Activated CD8-positive, alpha-beta T cell treated with anti-CD3 and anti-CD28 coated beads for 36 hours (primary cell): ENCODE measurements around the gene IL16. TPM values are rescaled to one million over a fixed set of nuclear protein-coding genes. Genes with fewer than 3 reads are reported as not detected.
"Not testable (repeated sequence)": the region's sequence is repeated elsewhere in the genome, so short reads cannot be mapped to it uniquely, and the experiment has no call there.

Experiments used
- ATAC-seq: fragments of 200-7000 bp; cut with Tn5 transposase; one replicate; pipeline ENCODE4 v1.10.0; 2021; ENCODE audit warnings: mild to moderate bottlenecking, moderate library complexity
- CTCF ChIA-PET: fragments of 350-600 bp; sonication (Branson Sonifier 250); formaldehyde crosslinking; loops from one replicate; lab custom pipeline; 2021; ENCODE audit warnings: antibody characterized with exemption; lab: Charles Lee
- POLR2A ChIA-PET: fragments of 350-600 bp; sonication (Branson Sonifier 250); formaldehyde crosslinking; loops from one replicate; lab custom pipeline; 2021; ENCODE audit warnings: antibody characterized with exemption; lab: Charles Lee
- DNase-seq: peaks from one replicate; pipeline ENCODE4 v3.0.0-alpha.2; 2020
- H3K27ac Mint-ChIP-seq: one replicate; pipeline ENCODE4 v1.8.0; 2021; ENCODE audit warnings: mild to moderate bottlenecking, mixed read lengths
- H3K27me3 Mint-ChIP-seq: one replicate; pipeline ENCODE4 v1.8.0; 2021; ENCODE audit warnings: mixed read lengths
- H3K36me3 Mint-ChIP-seq: one replicate; pipeline ENCODE4 v1.8.0; 2021; ENCODE audit warnings: low read depth, mixed read lengths
- H3K4me1 Mint-ChIP-seq: one replicate; pipeline ENCODE4 v1.8.0; 2021; ENCODE audit warnings: low read depth, mixed read lengths
- H3K4me3 Mint-ChIP-seq: one replicate; pipeline ENCODE4 v1.8.0; 2021; ENCODE audit warnings: mild to moderate bottlenecking, moderate library complexity, mixed read lengths
- H3K9me3 Mint-ChIP-seq: one replicate; pipeline ENCODE4 v1.8.0; 2021; ENCODE audit warnings: mixed read lengths
- CTCF ChIP-seq: fragments of 200-600 bp; IDR thresholded peaks from one replicate; pipeline ENCODE4 v1.8.0; 2022; ENCODE audit warnings: antibody characterized with exemption, mild to moderate bottlenecking
- intact Hi-C: fragments of 100-400 bp; cut with micrococcal nuclease; formaldehyde crosslinking; loops from one replicate; pipeline ENCODE4 v1.10.0; 2022
- total RNA-seq, 2 experiments: library from RNA; stranded (reverse); gene quantifications; one replicate each; pipeline ENCODE4 v1.2.3, GENCODE V29; 2021

Gene IL16
- total RNA-seq, 2 experiments from 2014 or later = 130 to 138 TPM

DNA sequence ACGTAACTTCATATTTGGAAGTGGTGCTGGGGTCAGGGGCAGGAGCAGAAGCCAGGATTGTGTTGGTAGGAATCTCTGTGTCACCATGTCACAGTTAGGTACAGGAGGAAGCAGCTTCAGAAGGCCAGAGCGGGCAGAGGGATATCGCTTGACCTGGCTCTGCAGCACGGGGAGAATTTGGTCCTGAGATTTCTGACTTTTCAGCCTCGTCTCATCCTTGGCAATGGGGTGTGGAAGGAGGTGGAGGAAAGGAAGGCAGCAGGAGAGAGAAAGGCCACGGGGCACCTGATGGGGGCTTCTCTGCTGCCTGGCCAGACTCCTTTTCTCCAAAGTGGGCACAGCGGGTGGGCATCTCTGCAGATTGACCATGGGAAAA lies 564 bp downstream of the IL16 start:
- ChIA-PET POLR2A (interaction anchor here (1.4 kb wide), 1 partner anchor 8 kb away, joined by 4 read pairs; no protein-coding TSS in a partner anchor), CTCF (no interaction called here)
- TF ChIP-seq CTCF = no peak
- no peak for ATAC-seq
- no peak for DNase-seq
- Mint-ChIP-seq H3K4me1 (no peaks in the 10 kb centered on the region), H3K4me3 (no peak overlapping the region), H3K27ac (no peak overlapping the region), H3K36me3 (no peaks in the 10 kb centered on the region), H3K27me3 (peaks cover 3% of the 10 kb centered on the region), H3K9me3 (no peaks in the 10 kb centered on the region)
- intact Hi-C loops = no loop called here

DNA sequence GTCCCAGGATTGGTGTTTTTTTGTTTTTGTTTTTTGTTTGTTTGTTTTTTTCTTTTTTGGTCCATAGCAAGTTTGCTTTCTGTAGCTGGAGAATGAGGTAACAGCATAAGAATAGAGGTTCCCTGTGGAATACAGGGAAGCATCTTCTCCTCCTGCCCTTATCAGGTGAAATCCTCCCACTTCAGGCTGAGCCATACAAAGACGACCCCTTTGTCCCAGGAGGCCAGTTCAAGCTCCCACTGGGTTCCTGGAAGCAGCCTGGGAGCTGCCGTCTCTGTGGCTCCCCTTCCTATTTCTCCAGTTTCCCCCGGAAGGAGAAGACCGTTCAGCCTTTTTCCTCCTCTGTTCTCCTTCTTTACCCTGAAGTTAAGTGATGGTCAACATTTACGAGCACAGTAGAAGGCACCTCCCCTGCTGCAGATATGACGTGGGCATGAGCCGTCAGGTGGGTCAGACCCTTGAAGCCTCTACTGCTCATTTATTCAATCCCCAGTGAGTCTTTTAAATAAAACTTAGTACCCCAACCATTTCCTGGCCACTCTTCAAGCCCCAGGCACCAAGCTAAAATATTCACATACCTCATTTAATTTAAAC lies 1.1 kb downstream of the IL16 start:
- H3K4me1 Mint-ChIP-seq = no peaks in the 10 kb centered on the region

DNA sequence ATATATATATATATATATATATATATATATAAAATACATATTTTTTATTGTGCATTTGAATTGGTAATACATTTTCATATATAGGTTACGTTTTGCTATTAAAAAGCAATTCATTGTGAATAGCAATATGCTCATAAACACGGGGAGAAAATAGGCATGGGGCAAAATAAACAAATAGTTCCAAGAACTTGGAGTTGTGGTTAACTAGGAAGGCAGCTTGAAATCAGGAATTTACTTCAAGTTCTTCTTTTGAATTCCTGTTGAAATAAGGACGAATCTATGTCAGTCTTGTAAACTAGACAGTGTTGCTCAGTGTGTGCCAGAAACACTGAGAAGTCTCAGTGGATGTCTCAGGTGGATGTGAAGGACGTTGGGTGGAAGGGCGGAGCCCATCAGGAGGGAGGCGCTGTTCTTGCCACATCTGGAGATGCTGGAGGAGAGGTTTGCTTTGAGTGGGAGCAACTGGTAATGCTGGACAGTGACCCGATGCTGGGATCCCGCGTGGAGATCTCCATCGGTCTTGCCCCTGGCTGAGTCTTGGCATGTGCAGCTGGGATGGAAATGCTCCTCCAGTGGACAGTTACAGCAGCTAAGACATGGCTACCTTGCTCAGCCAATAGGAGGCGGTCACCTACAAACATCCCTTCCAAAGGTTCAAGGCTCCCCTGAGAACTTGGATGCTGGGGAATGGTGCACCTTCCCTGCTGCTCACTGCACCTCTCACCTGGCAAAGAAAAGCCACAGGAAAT lies 2.5 kb downstream of the IL16 start:
- CTCF ChIA-PET = no interaction called here
- Mint-ChIP-seq H3K4me3 (no peak overlapping the region), H3K27ac (no peak overlapping the region), H3K36me3 (no peaks in the 10 kb centered on the region), H3K27me3 (peaks cover 1% of the 10 kb centered on the region), H3K4me1 (no peaks in the 10 kb centered on the region), H3K9me3 (no peaks in the 10 kb centered on the region)
- POLR2A ChIA-PET = no interaction called here
- ATAC-seq (no peak), DNase-seq (no peak)
- intact Hi-C loops = no loop called here
- no peak for TF ChIP-seq CTCF

More for the DNA sequence above, 1.1 kb downstream of the IL16 start:
- intact Hi-C loops = no loop called here
- H3K36me3 Mint-ChIP-seq = no peaks in the 10 kb centered on the region
- H3K27me3 Mint-ChIP-seq = peaks cover 1% of the 10 kb centered on the region
- H3K27ac Mint-ChIP-seq = no peak overlapping the region
- no peak for ATAC-seq
- ChIA-PET POLR2A (interaction anchor here (1.4 kb wide), 1 partner anchor 9 kb away, joined by 4 read pairs; no protein-coding TSS in a partner anchor), CTCF (no interaction called here)
- no peaks in the 10 kb centered on the region for H3K9me3 Mint-ChIP-seq
- TF ChIP-seq CTCF = no peak
- H3K4me3 Mint-ChIP-seq = no peak overlapping the region
- no peak for DNase-seq

DNA sequence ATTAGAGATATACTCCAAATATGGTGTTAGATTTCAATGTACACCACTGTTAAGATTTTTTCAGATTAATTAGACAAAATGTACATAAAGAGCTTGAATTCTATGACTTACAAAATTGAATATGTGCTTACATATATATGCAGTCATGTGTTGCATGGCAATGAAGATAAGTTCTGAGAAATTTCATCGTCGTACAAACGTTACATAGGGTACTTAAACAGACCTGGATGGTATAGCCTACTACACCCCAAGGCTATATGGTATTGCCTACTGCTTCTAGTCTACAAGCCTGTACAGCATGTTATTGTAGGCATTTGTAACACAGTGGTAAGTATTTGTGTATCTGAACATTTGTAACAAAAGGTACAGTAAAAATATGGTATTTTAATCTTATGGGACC lies 9.3 kb downstream of the IL16 start:
- Mint-ChIP-seq H3K4me1 (no peaks in the 10 kb centered on the region), H3K36me3 (no peaks in the 10 kb centered on the region), H3K9me3 (peaks cover 3% of the 10 kb centered on the region), H3K27ac (no peak overlapping the region), H3K4me3 (no peak overlapping the region), H3K27me3 (no peaks in the 10 kb centered on the region)
- CTCF ChIA-PET = no interaction called here
- intact Hi-C loops = no loop called here
- no peak for TF ChIP-seq CTCF
- ATAC-seq = no peak
- POLR2A ChIA-PET = no interaction called here
- no peak for DNase-seq

GRCh38 chr15:81207987-81208386 lies 11.3 kb downstream of the IL16 start:
- POLR2A ChIA-PET, intact Hi-C loops: not testable (repeated sequence)

More at GRCh38 chr15:81207987-81208386, 11.3 kb downstream of the IL16 start:
- not testable (repeated sequence) for ATAC-seq, H3K36me3 Mint-ChIP-seq, DNase-seq, H3K4me3 Mint-ChIP-seq, H3K27me3 Mint-ChIP-seq, H3K4me1 Mint-ChIP-seq, H3K9me3 Mint-ChIP-seq, H3K27ac Mint-ChIP-seq
- CTCF ChIA-PET = interaction anchor here (0.6 to 1.6 kb wide), 2 partner anchors 58 to 1979 kb away, joined by 3 to 4 read pairs; no protein-coding TSS in a partner anchor
